Activated T-helper 2 cell treated with anti-CD3 and anti-CD28 coated beads, Interferon-gamma antibody, Interleukin-2, Interleukin-4, amounts not matched to agents 10 μg/mL and 5 μg/mL and 100 μg/mL, durations not matched to agents 14 hours and 24 hours and 36 hours (primary cell): ENCODE measurements around the gene GPR39. TPM values are rescaled to one million over a fixed set of nuclear protein-coding genes. Genes with fewer than 3 reads are reported as not detected.

Source experiments
- DNase-seq: peaks from one replicate; pipeline ENCODE4 v3.0.0; 2021; ENCODE audit warnings: low spot score
- H3K27ac Mint-ChIP-seq: one replicate; pipeline ENCODE4 v1.8.0; 2021; ENCODE audit warnings: mixed read lengths
- H3K27me3 Mint-ChIP-seq: one replicate; pipeline ENCODE4 v1.8.0; 2021; ENCODE audit warnings: low read depth, mixed read lengths
- H3K36me3 Mint-ChIP-seq: one replicate; pipeline ENCODE4 v1.8.0; 2021; ENCODE audit warnings: low read depth, mixed read lengths
- H3K4me1 Mint-ChIP-seq: one replicate; pipeline ENCODE4 v1.8.0; 2021; ENCODE audit warnings: low read depth, mixed read lengths
- H3K4me3 Mint-ChIP-seq: one replicate; pipeline ENCODE4 v1.8.0; 2021; ENCODE audit warnings: low read depth, mild to moderate bottlenecking, moderate library complexity, mixed read lengths
- H3K9me3 Mint-ChIP-seq: one replicate; pipeline ENCODE4 v1.8.0; 2021; ENCODE audit warnings: mixed read lengths
- intact Hi-C: fragments of 100-400 bp; cut with micrococcal nuclease; formaldehyde crosslinking; loops from one replicate; pipeline ENCODE4 v1.15.1; 2023
- total RNA-seq: library from RNA; stranded (reverse); gene quantifications from 2 replicates; pipeline ENCODE4 v1.2.3, GENCODE V29; 2022

GPR39 gene
- total RNA-seq, 1 donor from 2014 or later, result not detected

GRCh38 chr2:132542953-132543569 lies 126.5 kb downstream of the GPR39 start:
- intact Hi-C loops, result loop anchor here (10.0 kb wide), 1 partner anchor 1302 kb away; no protein-coding TSS in a partner anchor
- DNase-seq, result no peak
- Mint-ChIP-seq H3K9me3 (peaks cover 8% of the 10 kb centered on the region), H3K4me1 (no peaks in the 10 kb centered on the region), H3K27me3 (no peaks in the 10 kb centered on the region), H3K36me3 (no peaks in the 10 kb centered on the region), H3K27ac (no peak overlapping the region), H3K4me3 (no peak overlapping the region)

DNA sequence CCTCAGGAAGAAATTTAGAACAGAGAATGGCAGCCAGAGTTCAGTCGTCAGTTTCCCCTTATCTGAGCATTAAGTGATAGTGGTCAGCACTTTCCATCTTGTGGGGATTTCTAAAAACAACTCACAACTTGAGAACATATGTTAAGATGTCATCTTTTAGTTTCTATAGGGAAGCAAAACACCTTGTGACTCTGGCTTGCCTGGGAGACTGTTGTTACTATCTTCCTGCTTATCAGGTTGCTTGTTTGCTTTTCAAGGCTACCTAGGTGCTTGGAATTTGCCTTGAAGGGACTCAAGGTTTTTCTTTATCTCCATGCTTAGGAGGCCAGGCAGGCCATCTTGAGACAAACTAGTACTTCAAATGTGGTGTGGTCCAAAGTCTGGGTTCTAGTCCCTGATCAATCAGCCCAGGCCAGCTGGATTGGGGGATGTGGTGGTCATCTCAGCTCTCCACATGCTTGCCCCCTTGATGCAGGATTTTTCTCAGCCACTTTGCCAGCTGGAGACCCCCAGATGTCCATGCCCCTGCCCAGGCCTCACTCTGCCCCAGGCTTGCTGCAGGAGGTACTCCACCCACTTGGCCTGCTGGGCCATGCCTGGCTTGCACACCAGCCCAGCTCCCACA lies 127.5 kb downstream of the GPR39 start:
- H3K4me1 Mint-ChIP-seq, result no peaks in the 10 kb centered on the region
- H3K4me3 Mint-ChIP-seq, result no peak overlapping the region
- intact Hi-C loops, result loop anchor here (10.0 kb wide), 1 partner anchor 1301 kb away; no protein-coding TSS in a partner anchor
- no peaks in the 10 kb centered on the region for H3K27me3 Mint-ChIP-seq
- H3K27ac Mint-ChIP-seq, result no peak overlapping the region
- H3K9me3 Mint-ChIP-seq, result peaks cover 8% of the 10 kb centered on the region
- DNase-seq, result no peak
- no peaks in the 10 kb centered on the region for H3K36me3 Mint-ChIP-seq

GRCh38 chr2:132547090-132547687 lies 130.6 kb downstream of the GPR39 start:
- no peak overlapping the region for H3K4me3 Mint-ChIP-seq
- intact Hi-C loops, result loop anchor here (2.0 to 10.0 kb wide), 2 partner anchors 624 to 1298 kb away; no protein-coding TSS in a partner anchor
- DNase-seq, result peak; percentile 15
- peaks cover 7% of the 10 kb centered on the region for H3K9me3 Mint-ChIP-seq
- H3K27ac Mint-ChIP-seq, result no peak overlapping the region
- no peaks in the 10 kb centered on the region for H3K27me3 Mint-ChIP-seq
- no peaks in the 10 kb centered on the region for H3K4me1 Mint-ChIP-seq
- H3K36me3 Mint-ChIP-seq, result no peaks in the 10 kb centered on the region

- Mint-ChIP-seq H3K27me3 (no peaks in the 10 kb centered on the region), H3K4me3 (no peak overlapping the region), H3K9me3 (no peaks in the 10 kb centered on the region), H3K4me1 (no peaks in the 10 kb centered on the region), H3K27ac (no peak overlapping the region), H3K36me3 (no peaks in the 10 kb centered on the region)
- no peak for DNase-seq
- intact Hi-C loops, result loop anchor here (10.0 kb wide), 1 partner anchor 1295 kb away; no protein-coding TSS in a partner anchor
Observed at GRCh38 chr2:132549935-132550670, 133.5 kb downstream of the GPR39 start.

GRCh38 chr2:132550946-132551345 lies 134.3 kb downstream of the GPR39 start:
- H3K4me3 Mint-ChIP-seq, result no peak overlapping the region
- no peaks in the 10 kb centered on the region for H3K27me3 Mint-ChIP-seq
- DNase-seq, result no peak
- H3K9me3 Mint-ChIP-seq, result no peaks in the 10 kb centered on the region
- intact Hi-C loops, result no loop called here
- H3K4me1 Mint-ChIP-seq, result no peaks in the 10 kb centered on the region
- no peaks in the 10 kb centered on the region for H3K36me3 Mint-ChIP-seq
- H3K27ac Mint-ChIP-seq, result no peak overlapping the region

- Mint-ChIP-seq H3K27me3 (no peaks in the 10 kb centered on the region), H3K36me3 (no peaks in the 10 kb centered on the region), H3K4me1 (no peaks in the 10 kb centered on the region), H3K4me3 (no peak overlapping the region), H3K27ac (no peak overlapping the region), H3K9me3 (peaks cover 5% of the 10 kb centered on the region)
- intact Hi-C loops, result no loop called here
- no peak for DNase-seq
Observed at GRCh38 chr2:132557694-132558093, 141.1 kb downstream of the GPR39 start.

GRCh38 chr2:132559326-132559725 lies 142.7 kb downstream of the GPR39 start:
- Mint-ChIP-seq H3K27me3 (no peaks in the 10 kb centered on the region), H3K4me3 (no peak overlapping the region), H3K36me3 (no peaks in the 10 kb centered on the region), H3K4me1 (no peaks in the 10 kb centered on the region), H3K27ac (no peak overlapping the region), H3K9me3 (peaks cover 5% of the 10 kb centered on the region)
- DNase-seq, result no peak
- intact Hi-C loops, result no loop called here

DNA sequence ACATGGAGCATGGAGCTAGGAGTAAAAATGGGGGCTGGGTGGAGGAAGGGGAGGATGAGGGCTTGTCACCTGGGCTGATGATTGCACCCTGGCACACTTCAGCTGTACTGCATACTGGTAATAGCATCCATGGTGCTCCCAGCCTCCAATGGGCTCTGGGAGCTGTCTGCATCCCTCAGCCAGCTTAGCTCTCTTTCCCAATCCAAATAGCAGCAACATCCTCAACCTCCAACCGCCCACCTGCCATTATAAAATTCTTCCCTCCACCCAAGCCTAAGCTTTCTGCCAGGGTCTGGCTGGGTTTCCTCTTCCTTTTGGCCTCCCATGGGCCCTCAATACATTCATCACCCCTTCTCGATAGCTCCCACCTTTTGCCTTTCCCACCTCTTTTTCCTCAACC lies 143.3 kb downstream of the GPR39 start:
- Mint-ChIP-seq H3K27me3 (no peaks in the 10 kb centered on the region), H3K36me3 (no peaks in the 10 kb centered on the region), H3K4me3 (no peak overlapping the region), H3K4me1 (no peaks in the 10 kb centered on the region), H3K9me3 (peaks cover 5% of the 10 kb centered on the region), H3K27ac (no peak overlapping the region)
- intact Hi-C loops, result no loop called here
- DNase-seq, result no peak

DNA sequence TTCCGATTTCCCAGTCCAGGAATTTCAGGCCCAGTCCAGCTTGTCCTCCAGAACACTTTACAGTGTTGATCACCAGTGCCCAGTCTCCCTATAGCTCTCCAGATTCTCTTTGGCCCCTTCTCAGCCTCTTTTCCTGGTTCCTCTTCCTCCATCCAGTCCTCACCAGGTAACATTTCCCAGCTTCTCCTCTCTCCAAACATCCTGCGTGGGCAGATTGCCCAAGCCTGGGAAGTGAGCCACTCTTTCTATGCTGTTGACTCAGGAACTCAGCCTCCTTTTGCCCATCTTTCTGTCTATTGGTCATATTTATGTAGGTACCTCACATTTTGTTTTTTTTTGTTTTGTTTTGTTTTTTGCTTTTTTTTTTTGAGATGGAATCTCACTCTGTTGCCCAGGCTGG lies 144.0 kb downstream of the GPR39 start:
- H3K27me3 Mint-ChIP-seq, result no peaks in the 10 kb centered on the region
- intact Hi-C loops, result no loop called here
- no peaks in the 10 kb centered on the region for H3K36me3 Mint-ChIP-seq
- peaks cover 5% of the 10 kb centered on the region for H3K9me3 Mint-ChIP-seq
- H3K27ac Mint-ChIP-seq, result no peak overlapping the region
- H3K4me3 Mint-ChIP-seq, result no peak overlapping the region
- H3K4me1 Mint-ChIP-seq, result no peaks in the 10 kb centered on the region
- no peak for DNase-seq

- no peak overlapping the region for H3K27ac Mint-ChIP-seq
- H3K4me3 Mint-ChIP-seq, result no peak overlapping the region
- no peaks in the 10 kb centered on the region for H3K27me3 Mint-ChIP-seq
- peaks cover 8% of the 10 kb centered on the region for H3K9me3 Mint-ChIP-seq
- no peaks in the 10 kb centered on the region for H3K4me1 Mint-ChIP-seq
- intact Hi-C loops, result no loop called here
- DNase-seq, result no peak
- H3K36me3 Mint-ChIP-seq, result no peaks in the 10 kb centered on the region
Observed at GRCh38 chr2:132562245-132562644, 145.6 kb downstream of the GPR39 start.

DNA sequence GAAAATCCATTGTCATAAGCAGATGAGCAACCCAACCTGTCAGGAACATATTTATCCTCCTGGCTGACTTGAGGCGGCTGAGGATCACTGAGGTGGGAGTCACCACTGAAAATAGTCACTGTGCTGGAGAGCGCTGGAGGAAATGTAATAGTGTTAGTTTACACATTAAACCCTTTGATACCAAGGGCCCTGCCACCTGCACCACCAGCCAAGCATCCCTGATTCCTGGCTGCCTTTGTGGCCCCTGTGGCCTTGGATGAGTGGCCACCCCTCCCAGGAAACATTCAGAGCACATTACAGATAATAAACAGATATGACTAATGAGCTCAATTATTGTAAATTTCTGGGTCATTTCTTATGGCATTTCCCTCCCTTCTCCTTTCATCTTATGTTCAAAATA lies 147.5 kb downstream of the GPR39 start:
- Mint-ChIP-seq H3K36me3 (no peaks in the 10 kb centered on the region), H3K4me1 (no peaks in the 10 kb centered on the region), H3K9me3 (peaks cover 14% of the 10 kb centered on the region), H3K27me3 (no peaks in the 10 kb centered on the region), H3K4me3 (no peak overlapping the region), H3K27ac (no peak overlapping the region)
- intact Hi-C loops, result no loop called here
- no peak for DNase-seq

DNA sequence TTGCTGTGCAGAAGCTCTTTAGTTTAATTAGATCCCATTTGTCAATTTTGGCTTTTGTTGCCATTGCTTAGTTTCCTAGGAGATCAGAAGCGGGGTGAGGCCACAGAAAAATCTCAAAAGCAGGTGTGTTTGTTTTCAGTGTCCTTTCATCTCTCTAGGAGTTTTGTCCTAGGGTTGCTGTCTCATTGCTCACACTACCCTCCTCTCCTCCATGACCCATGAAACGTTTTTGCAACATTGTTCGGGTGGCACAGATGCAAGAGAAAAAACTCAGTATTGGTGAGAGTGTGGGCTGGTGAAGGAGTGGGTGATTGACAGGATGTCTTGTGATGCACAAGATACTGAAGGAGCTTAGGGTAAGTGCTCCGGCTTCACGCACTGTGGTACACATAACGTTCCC lies 149.8 kb downstream of the GPR39 start:
- peaks cover 9% of the 10 kb centered on the region for H3K9me3 Mint-ChIP-seq
- no peaks in the 10 kb centered on the region for H3K27me3 Mint-ChIP-seq
- intact Hi-C loops, result no loop called here
- H3K4me1 Mint-ChIP-seq, result no peaks in the 10 kb centered on the region
- no peak for DNase-seq
- no peak overlapping the region for H3K4me3 Mint-ChIP-seq
- H3K36me3 Mint-ChIP-seq, result no peaks in the 10 kb centered on the region
- H3K27ac Mint-ChIP-seq, result no peak overlapping the region

DNA sequence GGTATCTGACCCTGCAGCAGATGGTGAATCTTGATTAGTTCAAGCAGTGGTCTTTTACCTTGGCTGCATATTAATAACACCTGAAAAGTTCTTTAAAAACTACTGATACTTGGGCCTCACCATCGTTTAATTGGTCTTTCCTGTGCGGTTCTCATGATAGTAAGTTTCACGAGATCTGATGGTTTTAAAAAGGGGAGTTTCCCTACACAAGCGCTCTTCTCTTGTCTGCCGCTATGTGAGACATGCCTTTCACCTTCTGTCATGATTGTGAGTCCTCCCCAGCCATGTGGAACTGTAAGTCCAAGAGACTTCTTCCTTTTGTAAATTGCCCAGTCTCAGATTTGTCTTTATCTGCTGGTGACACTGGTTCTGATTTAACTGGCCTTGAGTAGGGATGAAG lies 151.1 kb downstream of the GPR39 start:
- Mint-ChIP-seq H3K4me1 (no peaks in the 10 kb centered on the region), H3K36me3 (no peaks in the 10 kb centered on the region), H3K27me3 (no peaks in the 10 kb centered on the region), H3K9me3 (peaks cover 9% of the 10 kb centered on the region), H3K4me3 (no peak overlapping the region), H3K27ac (no peak overlapping the region)
- DNase-seq, result no peak
- intact Hi-C loops, result no loop called here
